Activated CD8-positive, alpha-beta memory T cell treated with anti-CD3 and anti-CD28 coated beads, Interleukin-2, amount 50 U/mL, for 48 hours (primary cell): ENCODE results near the gene CACNG7.

ENCODE experiments used
- DNase-seq: peaks from one replicate; pipeline ENCODE4 v3.0.0-alpha.2; 2020

The CACNG7 gene

GRCh38 chr19:53879140-53880081 lies 29.7 kb upstream of the CACNG7 start:
- peak; percentile 92 for DNase-seq

GRCh38 chr19:53880711-53881481 lies 28.2 kb upstream of the CACNG7 start:
- DNase-seq, result no peak

- DNase-seq, result peak; percentile 74
Observed at GRCh38 chr19:53881482-53882390, 27.3 kb upstream of the CACNG7 start, which contains the start of gene PRKCG. Gene PRKCG (plus strand): TSS chr19:53882197. CDS start chr19:53882495, 298 bp downstream.

GRCh38 chr19:53882391-53883050 lies 26.6 kb upstream of the CACNG7 start:
- no peak for DNase-seq

GRCh38 chr19:53883231-53883661 lies 25.8 kb upstream of the CACNG7 start:
- DNase-seq, result no peak

- no peak for DNase-seq
Observed at GRCh38 chr19:53883741-53884140, 25.3 kb upstream of the CACNG7 start.

- DNase-seq, result no peak
Observed at GRCh38 chr19:53884256-53884655, 24.8 kb upstream of the CACNG7 start.

- no peak for DNase-seq
Observed at GRCh38 chr19:53885036-53885435, 24.0 kb upstream of the CACNG7 start.

GRCh38 chr19:53892301-53892980 lies 16.6 kb upstream of the CACNG7 start:
- no peak for DNase-seq

- DNase-seq, result no peak
Observed at GRCh38 chr19:53892981-53893325, 16.1 kb upstream of the CACNG7 start.

GRCh38 chr19:53894707-53895106 lies 14.4 kb upstream of the CACNG7 start:
- no peak for DNase-seq

GRCh38 chr19:53896682-53897081 lies 12.4 kb upstream of the CACNG7 start:
- DNase-seq, result no peak

- DNase-seq, result no peak
Observed at GRCh38 chr19:53897459-53897858, 11.6 kb upstream of the CACNG7 start.

GRCh38 chr19:53898166-53898565 lies 10.9 kb upstream of the CACNG7 start:
- DNase-seq, result no peak

- DNase-seq, result no peak
Observed at GRCh38 chr19:53898636-53899341, 10.3 kb upstream of the CACNG7 start.

- DNase-seq, result no peak
Observed at GRCh38 chr19:53900191-53900860, 8.8 kb upstream of the CACNG7 start.

- DNase-seq, result no peak
Observed at GRCh38 chr19:53903055-53903680, 5.9 kb upstream of the CACNG7 start.

GRCh38 chr19:53904909-53905308 lies 4.2 kb upstream of the CACNG7 start:
- no peak for DNase-seq

- no peak for DNase-seq
Observed at GRCh38 chr19:53905787-53906186, 3.3 kb upstream of the CACNG7 start.
